WI38 (cell line): ENCODE data around the gene TOPORS.

ENCODE experiments used
- H3K4me3 ChIP-seq: 2 replicates; pipeline ENCODE4 v1.5.1; 2011; ENCODE audit warnings: low read depth, mild to moderate bottlenecking, control low read depth, low read length
- TF ChIP-seq, protein P1 (sequence below): IDR thresholded peaks from 2 replicates; pipeline ENCODE4 v1.5.1; 2012; ENCODE audit warnings: low read depth, mild to moderate bottlenecking, control low read depth, low read length

TOPORS gene

DNA sequence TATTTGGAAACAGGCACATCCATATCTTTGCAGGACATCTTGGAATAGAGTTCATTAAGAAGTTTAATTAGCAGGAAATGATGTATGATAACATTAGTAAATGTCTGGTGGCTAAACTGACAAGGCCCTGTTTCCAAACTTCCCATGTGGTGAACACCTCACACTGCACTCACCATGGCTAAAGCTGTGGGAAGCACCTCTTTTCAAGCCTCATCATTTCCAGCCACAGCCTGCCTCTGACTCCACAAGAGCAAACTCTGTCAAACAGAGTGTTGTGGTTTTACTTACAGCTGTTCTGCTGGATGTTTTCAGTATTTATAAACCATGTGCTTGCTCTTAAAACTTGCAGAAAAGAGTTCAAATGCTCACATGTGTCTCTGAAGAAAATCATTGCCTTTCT, 35.5 kb upstream of the TOPORS start:
- no peak overlapping the region for H3K4me3 ChIP-seq
- TF ChIP-seq, protein P1, sequence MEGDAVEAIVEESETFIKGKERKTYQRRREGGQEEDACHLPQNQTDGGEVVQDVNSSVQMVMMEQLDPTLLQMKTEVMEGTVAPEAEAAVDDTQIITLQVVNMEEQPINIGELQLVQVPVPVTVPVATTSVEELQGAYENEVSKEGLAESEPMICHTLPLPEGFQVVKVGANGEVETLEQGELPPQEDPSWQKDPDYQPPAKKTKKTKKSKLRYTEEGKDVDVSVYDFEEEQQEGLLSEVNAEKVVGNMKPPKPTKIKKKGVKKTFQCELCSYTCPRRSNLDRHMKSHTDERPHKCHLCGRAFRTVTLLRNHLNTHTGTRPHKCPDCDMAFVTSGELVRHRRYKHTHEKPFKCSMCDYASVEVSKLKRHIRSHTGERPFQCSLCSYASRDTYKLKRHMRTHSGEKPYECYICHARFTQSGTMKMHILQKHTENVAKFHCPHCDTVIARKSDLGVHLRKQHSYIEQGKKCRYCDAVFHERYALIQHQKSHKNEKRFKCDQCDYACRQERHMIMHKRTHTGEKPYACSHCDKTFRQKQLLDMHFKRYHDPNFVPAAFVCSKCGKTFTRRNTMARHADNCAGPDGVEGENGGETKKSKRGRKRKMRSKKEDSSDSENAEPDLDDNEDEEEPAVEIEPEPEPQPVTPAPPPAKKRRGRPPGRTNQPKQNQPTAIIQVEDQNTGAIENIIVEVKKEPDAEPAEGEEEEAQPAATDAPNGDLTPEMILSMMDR: no peak

DNA sequence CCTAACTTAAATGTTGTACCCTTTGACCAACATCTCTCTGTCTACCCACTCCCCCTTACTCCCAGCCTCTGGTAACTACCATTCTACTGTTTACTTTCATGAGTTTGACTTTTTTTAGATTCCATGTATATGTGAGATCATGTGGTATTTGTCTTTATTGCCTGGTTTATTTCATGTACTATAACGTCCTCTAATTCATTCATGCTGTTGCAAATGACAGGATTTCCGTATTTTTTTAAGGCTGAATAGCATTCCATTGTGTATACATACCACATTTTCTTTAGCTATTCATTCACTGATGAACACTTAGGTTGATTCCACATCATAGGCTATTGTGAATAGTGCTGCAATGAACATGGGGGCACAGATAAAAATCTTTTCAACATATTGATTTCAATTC, 32.4 kb upstream of the TOPORS start:
- TF ChIP-seq, protein P1: no peak
- no peak overlapping the region for H3K4me3 ChIP-seq

DNA sequence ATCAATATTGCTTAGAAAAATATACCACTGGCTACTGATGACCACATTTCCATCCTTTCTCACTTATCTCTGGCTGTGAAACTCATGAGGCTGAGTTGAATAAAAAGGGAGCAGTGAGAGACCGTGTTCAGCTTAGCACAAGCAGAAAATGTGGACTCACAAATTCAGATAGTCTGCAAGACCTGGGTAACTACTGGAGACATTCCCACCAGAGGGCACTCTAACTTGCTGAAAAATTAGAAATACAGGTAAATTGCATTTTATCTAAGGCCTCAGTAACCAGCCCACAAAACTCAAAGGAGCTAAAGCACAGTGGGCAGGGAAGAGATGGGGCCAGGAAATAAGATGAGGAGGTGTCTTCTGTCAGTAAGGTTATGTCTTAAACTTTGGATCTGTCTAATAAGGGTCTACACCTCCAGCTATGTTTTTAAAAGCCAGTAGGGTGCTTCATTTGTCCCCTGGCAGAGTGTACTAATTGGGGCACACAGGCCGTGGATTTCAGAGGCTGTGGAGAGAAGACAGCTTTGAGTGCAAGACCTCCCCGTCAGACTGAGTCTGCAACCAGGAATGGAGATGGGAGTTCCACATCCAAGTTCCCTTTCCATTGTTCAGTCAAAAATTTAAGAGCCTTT, 29.2 kb upstream of the TOPORS start:
- TF ChIP-seq, protein P1: peak; percentile 42

DNA sequence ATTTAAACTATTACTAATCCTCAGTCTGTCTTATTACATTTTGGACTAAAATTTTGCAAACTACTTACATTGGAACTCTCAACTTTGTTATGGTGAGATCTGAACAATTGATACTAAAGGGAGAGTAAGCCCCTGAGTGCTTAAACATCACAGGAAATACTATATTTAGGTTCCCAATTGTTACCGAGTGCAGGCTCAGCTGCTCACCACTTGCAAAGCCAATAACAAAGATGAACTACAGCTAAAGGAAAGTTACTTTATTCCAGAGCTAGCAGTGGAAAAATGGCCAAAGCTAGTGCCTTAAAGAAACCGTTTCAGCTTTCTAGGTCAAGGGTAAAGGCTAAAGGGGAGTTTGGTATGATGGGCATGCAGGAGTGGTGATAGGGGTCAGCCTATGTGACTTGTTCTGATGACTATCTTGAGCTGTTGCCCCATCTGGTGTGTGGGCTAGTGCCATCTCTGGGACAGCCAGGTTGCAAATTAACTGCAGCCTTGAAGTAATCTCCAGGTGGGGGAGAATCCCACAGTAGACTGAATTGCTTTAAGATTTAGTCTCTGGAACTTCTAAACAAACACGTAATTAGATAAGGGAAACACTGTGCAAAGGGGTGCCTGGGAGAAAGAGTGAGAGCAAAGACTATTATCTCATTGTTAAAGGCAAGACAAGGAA, 28.4 kb upstream of the TOPORS start:
- TF ChIP-seq, protein P1: no peak
- H3K4me3 ChIP-seq: no peak overlapping the region

More for the DNA sequence above, 29.2 kb upstream of the TOPORS start:
- no peak overlapping the region for H3K4me3 ChIP-seq

DNA sequence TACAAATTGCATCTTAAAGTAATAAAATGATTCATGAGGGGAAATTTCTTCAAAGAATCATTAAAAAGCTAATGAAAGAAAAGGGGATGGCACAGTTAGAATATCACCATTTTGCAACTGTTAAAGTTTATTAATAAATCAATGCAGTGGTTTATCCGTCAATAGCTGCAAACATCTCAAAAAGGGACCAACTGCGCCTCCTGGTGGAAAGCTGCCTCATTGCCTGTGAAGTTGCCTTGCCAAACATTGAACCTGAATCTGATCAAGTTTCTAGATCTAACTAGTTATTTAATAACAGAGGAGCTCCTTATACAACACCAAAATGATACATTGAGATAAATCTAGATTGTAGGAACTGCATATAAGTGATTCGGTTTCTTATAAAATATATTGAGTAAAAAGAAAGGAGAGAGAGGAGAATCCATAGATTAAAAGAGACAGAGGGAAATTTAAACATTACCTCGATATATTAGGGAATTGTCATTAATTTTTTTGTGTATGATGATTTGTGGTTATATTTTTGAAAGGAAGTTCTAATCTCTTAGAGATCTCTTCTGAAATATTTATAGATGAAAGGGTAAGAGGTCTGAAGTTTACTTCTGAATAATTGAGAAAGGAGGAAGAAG, 27.4 kb upstream of the TOPORS start:
- TF ChIP-seq, protein P1: peak; percentile 92
- H3K4me3 ChIP-seq: no peak overlapping the region

DNA sequence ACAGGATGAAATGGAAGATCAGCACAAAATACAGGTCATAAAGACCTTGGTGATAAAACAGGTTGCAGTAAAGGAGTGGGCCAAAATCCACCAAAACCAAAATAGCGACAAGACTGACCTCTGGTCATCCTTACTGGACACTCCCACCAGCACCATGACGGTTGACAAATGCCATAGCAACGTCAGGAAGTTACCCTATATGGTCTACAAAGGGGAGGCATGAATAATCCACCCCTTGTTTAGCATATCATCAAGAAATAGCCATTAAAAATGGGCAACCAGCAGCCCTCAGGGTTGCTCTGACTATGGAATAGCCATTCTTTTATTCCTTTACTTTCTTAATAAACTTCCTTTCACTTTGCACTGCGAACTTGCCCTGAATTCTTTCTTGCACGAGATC, 26.6 kb upstream of the TOPORS start:
- TF ChIP-seq, protein P1: no peak

DNA sequence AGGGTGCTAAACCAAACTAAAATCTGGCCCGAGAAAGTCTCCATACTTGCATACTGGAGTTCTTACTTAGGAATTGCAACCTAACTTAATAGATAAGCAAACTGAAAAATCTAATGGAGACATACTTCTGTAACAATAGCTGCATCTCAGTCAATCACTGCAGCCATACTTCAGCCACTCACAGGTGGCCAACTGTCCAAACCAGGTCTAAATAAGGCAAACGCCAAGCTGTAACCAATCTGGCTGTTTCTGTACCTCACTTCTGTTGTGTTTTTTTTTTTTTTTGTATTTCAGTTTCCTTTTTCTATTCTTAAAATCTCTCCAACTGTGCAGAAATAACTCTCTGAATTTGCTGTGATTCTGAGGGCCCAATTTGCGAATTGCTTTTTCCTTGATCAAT, 24.9 kb upstream of the TOPORS start:
- H3K4me3 ChIP-seq: no peak overlapping the region
- TF ChIP-seq, protein P1: no peak

More for the DNA sequence above, 26.6 kb upstream of the TOPORS start:
- no peak overlapping the region for H3K4me3 ChIP-seq
